SKM-1 (cell line): ENCODE measurements around the gene ENPP6.

Source experiments
- DNase-seq: peaks from one replicate; lab custom pipeline; 2025; ENCODE audit not compliant: unreplicated experiment; lab: John Stamatoyannopoulos, UW

ENPP6 gene

DNA sequence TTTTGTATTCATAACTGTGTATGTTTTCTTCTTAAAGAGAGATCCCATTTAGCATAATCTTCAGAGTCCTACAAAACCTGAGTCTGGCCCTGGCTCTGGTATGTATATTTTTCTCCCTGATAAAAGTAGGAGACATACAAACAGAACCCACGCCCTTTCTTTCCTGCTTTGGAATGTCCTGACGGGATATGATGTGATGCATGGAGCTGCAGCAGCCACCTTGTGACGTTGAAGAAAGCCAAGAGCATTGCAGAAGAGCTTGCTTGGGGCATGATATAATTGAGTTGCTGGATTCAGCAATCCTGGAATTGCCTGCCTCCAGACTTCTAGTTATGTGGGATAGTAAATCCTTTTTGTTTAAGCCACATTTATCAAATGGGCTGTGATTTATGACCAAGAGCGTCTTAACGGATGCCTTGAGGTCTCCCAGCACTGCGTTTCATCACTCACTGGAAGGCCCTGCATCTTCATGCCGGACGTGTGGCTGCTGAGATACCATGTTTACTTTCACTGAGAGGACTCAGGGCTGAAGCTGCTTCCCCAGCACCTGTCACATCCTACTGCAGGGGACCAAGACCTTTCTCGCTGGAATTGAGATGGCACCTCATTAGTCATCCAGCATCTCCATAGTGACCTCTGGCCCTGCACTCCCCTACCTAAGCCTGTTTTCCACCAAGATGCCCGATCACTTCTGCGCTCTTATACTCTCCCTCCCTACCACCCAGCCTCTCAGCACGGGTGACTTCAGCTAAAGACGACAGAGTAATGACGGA lies 107.0 kb downstream of the ENPP6 start:
- DNase-seq = no peak

GRCh38 chr4:184108006-184108501 lies 109.6 kb downstream of the ENPP6 start:
- DNase-seq = no peak

DNA sequence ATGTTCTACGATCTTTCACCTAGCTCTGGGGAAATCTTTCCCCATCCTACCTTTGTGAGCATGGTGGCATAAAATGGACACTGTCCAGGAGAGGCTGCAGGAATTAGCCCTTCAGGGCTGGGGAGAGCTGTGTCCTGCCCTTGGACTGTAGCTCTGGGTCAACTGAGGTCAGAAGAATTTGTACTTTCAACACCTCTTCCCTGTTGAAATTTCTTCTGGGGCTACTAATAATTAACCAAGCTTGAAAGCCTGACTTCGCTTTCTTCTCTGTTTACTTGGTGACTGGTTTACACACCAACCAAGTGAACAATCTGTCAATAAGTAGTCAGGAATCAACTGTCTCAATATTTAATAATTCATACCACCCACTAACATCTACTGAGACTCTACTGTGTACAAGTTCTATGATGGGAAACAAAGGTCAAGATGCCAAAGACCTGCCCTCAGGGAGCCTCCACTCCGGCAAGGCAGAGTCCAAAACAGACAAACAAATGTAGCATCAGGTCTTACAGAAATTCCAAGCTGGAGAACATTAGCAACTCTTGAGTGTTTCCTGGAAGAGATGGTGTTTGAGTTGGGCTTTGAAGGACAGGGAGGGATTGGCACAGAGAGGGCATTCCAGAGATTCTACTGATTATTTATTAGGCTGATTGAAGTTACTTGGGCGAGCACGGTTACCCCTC lies 113.1 kb downstream of the ENPP6 start:
- no peak for DNase-seq

DNA sequence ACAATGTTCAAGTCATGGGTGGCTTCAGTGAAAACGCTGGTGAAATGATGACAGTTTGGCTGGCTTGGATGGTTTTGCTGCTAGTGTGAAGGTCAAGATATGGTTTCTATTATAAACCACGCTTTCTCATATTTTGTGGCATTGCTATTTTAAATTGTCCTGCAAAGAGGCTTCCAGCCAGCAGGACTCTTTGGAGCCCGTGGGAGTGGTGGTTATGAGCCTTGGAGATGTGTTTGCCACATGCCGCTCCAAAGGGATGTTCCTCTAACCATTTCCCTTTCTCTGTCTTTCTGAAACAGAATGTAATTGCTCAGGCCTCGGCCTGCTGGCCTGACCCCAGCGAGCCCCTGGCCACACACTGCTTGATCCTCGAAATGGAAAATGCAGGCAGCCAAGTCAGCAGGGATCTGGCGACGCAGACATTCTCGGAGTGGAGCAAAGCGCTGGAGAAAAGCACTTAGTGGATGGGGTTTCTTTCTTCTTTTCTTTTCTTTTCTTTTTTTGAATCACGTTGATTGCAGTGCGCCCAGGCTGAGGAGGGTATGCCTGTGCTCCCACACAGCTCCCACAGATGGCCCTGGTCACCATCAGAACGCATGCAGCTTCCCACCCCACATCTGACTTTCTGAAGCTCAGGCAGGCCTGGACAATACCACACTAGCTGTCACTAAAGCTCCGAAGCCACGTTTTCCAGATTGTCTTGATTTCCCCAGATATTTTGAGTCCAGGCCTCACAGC lies 114.0 kb downstream of the ENPP6 start:
- no peak for DNase-seq

GRCh38 chr4:184102927-184103326 lies 114.7 kb downstream of the ENPP6 start:
- DNase-seq = no peak

- no peak for DNase-seq
Observed at GRCh38 chr4:184102488-184102887, 115.2 kb downstream of the ENPP6 start.

DNA sequence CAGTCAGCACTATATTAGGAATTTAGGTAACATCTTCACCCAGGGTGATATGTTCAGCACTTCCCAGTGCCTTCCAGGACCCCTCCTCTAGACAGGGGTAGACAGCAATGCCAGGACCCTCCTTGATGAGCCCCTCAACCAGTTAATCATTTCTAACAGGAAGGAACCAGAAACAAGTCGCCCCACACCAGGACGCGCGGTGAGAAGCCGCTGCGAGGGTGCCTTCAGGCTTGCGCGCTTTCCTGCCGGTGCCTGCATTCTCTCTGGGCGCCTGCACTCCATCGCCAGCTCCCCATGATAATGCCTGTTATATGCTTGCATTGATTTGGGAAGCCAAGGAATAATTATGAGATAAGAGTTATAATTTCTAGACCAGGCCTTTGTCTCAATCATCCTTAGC lies 116.0 kb downstream of the ENPP6 start:
- DNase-seq = no peak

DNA sequence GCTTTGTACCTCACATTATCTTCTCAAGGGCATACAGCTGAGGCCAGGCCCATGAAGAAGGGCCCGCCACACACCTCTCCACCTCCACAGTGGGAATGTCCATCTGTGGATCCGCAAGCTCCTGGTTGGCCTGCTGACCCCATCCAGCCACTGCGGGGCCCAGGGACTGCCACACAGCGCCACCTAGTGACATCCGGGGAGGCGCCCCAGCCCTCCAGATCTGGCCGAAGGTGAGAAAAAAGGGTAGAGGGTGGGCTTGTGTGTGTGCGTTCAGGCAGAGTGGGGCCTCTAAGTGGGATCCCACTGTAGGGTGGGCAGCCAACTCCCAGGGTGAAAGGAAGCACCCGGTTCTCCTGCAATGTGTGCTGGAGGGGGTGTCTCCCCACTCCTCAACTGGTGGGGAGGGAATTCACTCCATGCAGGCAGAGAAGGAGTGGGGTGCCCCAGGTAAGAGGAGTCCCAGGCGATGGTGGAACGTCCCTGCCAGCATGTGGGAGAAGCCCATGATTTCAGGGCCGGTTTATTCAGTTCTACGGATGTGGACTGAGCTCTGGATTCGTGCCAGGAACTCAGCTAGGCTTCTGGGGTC lies 117.3 kb downstream of the ENPP6 start:
- no peak for DNase-seq

DNA sequence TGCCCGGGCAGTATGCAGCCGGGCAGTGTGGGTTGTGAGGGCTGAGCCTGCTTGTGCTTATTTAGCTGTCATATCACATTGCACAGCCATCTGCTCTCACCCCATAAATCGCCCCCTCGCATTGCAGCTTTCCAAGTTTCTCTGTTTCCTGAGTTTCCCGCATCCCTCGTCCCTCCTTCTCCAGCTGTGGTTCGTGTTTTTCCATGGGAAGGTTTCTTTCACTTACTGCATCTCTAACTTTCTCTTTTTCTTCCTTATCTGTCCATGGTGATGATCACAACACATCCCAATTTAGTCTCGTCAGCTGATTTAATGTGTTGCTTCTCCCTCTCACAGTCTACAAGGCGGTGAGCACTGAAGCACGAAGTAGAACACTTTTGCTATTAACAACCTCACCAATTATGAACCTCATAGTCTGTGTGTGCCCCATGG lies 118.1 kb downstream of the ENPP6 start:
- no peak for DNase-seq

- no peak for DNase-seq
Observed at GRCh38 chr4:184099000-184099399, 118.7 kb downstream of the ENPP6 start.

DNA sequence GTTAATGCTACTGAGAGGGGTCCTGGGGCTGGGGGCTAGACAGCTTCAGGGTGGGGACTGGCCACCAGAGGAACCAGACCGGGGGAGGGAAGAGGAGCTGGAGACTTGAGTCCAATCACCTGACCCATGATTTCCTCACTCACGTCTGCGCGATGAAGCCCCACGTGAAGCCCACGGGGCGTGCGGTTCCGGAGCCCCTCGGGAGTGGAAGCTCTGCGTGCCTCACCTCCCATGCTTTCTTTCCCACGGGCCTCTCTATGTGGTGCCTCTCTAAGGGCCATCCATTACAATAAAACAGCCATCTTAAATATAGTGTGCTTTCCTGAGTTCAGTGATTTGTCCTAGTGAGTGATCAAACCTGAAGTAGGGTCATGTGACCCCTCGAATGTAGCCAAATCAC lies 119.9 kb downstream of the ENPP6 start:
- no peak for DNase-seq

- no peak for DNase-seq
Observed at GRCh38 chr4:184097241-184097605, 120.5 kb downstream of the ENPP6 start.

- no peak for DNase-seq
Observed at GRCh38 chr4:184096561-184097240, 121.0 kb downstream of the ENPP6 start.

DNA sequence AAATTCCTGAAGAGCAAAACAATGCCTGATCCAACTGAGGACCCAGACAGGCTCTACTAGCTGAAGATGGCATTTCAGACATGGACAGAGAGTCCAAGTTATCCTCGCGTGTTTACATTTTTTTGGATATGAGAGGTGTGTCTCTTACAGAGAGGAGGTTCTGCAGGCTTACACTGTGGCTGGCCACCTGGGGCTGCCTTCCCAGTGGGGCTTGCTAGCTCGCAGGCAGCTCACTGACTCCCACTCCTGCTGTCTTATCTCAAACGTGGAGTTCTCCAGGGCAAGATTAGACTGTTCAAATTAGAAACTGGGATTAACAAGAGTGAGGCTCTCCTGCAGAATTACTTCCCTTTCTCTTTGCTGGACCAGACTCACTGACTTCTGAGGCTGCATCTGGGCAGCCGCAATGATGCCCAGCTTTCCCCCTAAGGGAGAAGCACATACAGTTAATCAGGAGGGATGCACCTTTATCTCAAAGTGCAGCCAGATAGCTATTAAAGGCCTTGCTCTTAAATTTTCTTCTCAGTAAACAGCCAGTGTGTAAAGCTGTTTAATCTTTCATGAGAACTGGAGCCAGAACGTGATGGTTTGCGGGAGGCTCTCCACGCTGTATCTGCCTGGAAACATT lies 123.0 kb downstream of the ENPP6 start:
- no peak for DNase-seq

DNA sequence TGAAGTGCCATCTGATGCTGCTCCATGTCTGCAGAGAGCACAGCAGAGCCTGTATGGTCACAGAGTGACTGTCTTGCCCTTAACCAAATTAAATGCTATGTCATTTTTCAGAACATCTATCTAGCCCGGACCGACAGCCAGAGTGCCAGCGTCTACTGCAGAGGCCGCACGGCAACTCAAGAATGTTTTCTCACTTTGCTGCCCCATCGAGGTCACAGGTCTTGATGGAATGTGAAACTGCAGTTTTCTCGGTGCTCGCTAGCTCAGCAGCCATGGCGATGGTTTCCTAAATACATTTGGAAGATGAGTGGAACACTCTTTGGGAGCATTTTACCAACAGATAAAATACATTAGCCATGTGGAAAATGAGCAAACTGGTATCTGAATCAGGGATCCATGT lies 125.7 kb downstream of the ENPP6 start:
- no peak for DNase-seq

DNA sequence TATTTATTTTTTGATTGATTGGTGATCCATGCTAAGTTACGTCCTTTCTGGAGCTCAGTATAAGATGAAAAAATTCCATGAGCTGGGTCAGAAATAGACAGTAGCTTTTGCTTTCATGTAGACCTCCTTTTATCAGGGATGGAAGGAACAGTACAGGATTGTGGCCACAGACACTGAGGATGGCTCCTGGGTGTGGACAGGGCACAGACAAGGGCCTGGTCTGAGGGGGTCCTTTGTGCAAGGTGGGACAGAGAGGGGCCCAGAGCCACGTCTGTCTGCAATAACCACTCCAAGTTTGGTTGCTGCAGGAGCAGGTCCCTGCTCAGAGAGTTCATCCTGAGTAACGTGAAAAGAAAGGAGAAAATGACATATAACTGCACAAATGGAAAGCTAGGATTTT lies 127.1 kb downstream of the ENPP6 start:
- no peak for DNase-seq

DNA sequence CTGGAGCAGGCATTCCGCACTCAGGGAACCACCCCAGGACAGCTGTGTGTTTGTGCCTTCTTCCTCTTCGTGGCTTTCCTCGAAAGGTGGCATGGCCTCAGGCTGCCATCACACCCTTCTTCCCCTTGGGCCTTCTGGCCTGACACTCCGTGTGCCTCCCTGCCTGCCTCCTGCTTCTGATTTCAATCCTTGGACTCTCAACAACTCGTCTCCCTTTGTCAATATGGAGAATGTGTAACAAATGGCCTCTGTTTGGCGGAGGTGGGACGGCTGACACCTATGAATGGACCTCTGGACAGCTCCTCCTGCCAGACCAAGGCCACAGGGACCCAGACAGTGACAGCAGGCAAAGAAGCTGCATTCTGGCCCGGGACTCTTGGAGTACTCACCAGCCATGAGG lies 137.0 kb downstream of the ENPP6 start:
- DNase-seq = no peak

DNA sequence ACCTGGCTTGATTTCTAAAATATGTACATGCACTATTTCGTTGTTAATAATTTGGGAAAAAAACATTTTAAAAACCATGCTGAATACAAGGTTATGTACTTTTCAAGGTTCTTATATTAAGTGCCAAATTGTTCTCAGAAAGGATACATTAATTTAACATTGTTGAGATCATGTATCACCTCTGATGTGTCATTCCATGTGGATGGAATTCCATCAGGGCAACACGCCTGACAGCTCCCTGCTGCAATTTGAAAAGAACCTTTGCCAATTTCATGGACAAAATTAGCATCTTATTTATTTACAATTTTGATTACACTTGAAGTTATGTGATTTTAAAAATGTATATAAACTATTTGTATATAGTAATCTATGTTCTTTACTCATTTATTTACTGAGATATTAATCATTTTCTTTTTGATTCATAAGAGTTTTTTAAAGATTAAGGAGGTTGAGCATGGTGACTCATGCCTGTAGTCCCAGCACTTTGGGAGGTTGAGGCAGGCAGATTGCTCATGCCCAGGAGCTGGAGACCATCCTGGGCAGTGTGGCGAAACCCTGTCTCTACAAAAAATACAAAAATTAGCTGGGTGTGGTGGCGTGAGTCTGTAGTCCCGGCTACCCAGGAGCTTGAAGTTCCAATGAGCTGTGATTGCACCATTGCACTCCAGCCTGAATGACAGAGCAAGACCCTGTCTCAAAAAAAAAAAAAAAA lies 142.8 kb downstream of the ENPP6 start:
- DNase-seq = no peak

DNA sequence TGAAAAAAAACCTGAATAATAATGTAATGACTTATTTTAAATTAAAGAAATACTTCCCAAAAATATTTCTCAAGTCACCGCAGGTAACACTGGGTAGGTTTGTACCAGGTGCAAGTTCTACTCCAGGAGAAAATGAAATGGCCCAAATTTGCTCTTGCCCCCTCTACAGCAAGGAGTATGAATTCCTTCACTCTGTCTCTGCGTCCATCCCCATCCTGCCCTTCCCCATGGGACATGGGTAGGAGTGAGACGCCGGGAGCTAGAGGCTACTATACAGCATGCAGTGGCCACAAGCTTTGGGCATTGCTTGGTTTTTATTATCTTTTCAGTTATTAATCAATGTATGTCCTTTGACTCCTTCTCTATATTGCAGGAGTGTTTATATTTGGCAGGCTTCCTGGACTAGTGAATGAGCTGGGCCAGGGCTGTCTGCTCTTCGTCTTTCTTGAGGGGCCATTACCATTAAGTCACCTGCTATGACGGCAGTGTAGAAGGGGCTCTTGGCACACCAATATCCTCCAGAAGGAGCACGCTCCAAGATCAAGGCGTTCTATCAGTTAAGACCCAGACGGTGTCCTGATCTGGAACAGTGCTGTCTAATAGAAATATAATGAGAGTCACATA lies 149.6 kb downstream of the ENPP6 start:
- DNase-seq = no peak
